ENCODE results near the gene RSKR. TPM values are rescaled to one million over a fixed set of nuclear protein-coding genes. Genes with fewer than 3 reads are reported as not detected.

RSKR gene
- total RNA-seq, 1 experiment from 2014 or later, result 18.9 TPM

- no peaks in the 10 kb centered on the region for H3K9me3 ChIP-seq (ENCODE audit: control insufficient read depth in 1 of 2, insufficient read depth in 1 of 2, low read depth in 1 of 2, low read length in 2 of 2)
- ChIA-PET CTCF (interaction anchor here (1.5 to 1.9 kb wide), 2 partner anchors 9 to 12 kb away, joined by 4 to 6 read pairs; partner anchors contain the start of gene BLTP2), POLR2A (no interaction called here), RAD21 (ENCODE audit: low non-redundant PET in 1 of 2, low total read pairs in 2 of 2, uncharacterized antibody in 2 of 2, unreplicated experiment in 2 of 2) (no interaction called here)
- no peaks in the 10 kb centered on the region for H4K20me1 ChIP-seq (ENCODE audit: insufficient read depth)
- no peaks in the 10 kb centered on the region for H3K4me1 ChIP-seq (ENCODE audit: control insufficient read depth in 1 of 2, insufficient read depth in 2 of 2, low read length in 2 of 2)
- H3K36me3 ChIP-seq (ENCODE audit: control insufficient read depth in 1 of 2, insufficient read depth in 2 of 2, low read length in 2 of 2), result peaks cover 81 to 90% of the 10 kb centered on the region in 2 experiments
- no peak overlapping the region for H3K4me3 ChIP-seq (replicated peaks in 1 of 2; ENCODE audit: low read depth in 1 of 2, low read length in 2 of 2)
- ATAC-seq, result no peak
- DNase-seq (ENCODE audit: low read depth, low spot score), result no peak
- H3K9ac ChIP-seq (ENCODE audit: low read length), result no peak overlapping the region
- no TSS peak for BruUV-seq (replicated peaks)
- intact Hi-C loops (cut with micrococcal nuclease), result no loop called here
- no peak for TF ChIP-seq SP1 (IDR thresholded peaks at IDR 0.05; ENCODE audit: low read depth)
- no peak for TF ChIP-seq ATF3 (IDR thresholded peaks at IDR 0.05)
- TF ChIP-seq ZFX (IDR thresholded peaks at IDR 0.05), result no peak
- TF ChIP-seq CTCF (IDR thresholded peaks at IDR 0.05 in 2 of 3, conservative IDR thresholded peaks at IDR 0.05 in 1 of 3; ENCODE audit: borderline replicate concordance in 1 of 3, insufficient read depth in 1 of 3, low read depth in 2 of 3, low read length in 2 of 3), result no peak
- TF ChIP-seq SRF (IDR thresholded peaks at IDR 0.05; ENCODE audit: low read depth), result no peak
- TF ChIP-seq CBX3 (IDR thresholded peaks at IDR 0.05; ENCODE audit: low read depth), result no peak
- TF ChIP-seq ZBTB33 (IDR thresholded peaks at IDR 0.05; ENCODE audit: extremely low read depth, insufficient replicate concordance, low read length), result no peak
- TF ChIP-seq POLR2AphosphoS5 (IDR thresholded peaks at IDR 0.05; ENCODE audit: low read depth, low read length), result no peak
- no peak for TF ChIP-seq EZH2 (IDR thresholded peaks at IDR 0.05)
- no peak for TF ChIP-seq REST (IDR thresholded peaks at IDR 0.05; ENCODE audit: low read depth)
- no peak for TF ChIP-seq MAX (IDR thresholded peaks at IDR 0.05)
- TF ChIP-seq ZNF274 (IDR thresholded peaks at IDR 0.05; ENCODE audit: low read depth, low read length), result no peak
- TF ChIP-seq RAD21 (IDR thresholded peaks at IDR 0.05; ENCODE audit: low read depth), result no peak
- no peak for TF ChIP-seq CEBPB (IDR thresholded peaks at IDR 0.05; ENCODE audit: low read depth)
- no peak for TF ChIP-seq POLR2A (IDR thresholded peaks at IDR 0.05; ENCODE audit: borderline replicate concordance, extremely low read depth, insufficient read depth, insufficient read length)
- no peak for TF ChIP-seq EZH2phosphoT487 (IDR thresholded peaks at IDR 0.05; ENCODE audit: borderline replicate concordance)
- no peak for TF ChIP-seq ELF1 (IDR thresholded peaks at IDR 0.05; ENCODE audit: borderline replicate concordance, low read depth)
- no peak for TF ChIP-seq FOSL1 (IDR thresholded peaks at IDR 0.05; ENCODE audit: low read depth)
- no peak for TF ChIP-seq YY1 (IDR thresholded peaks at IDR 0.05; ENCODE audit: extremely low read depth, insufficient replicate concordance, low read depth, low read length)
- no peak for TF ChIP-seq JUND (IDR thresholded peaks at IDR 0.05)
- no peak overlapping the region for H3K27ac ChIP-seq (ENCODE audit: low read depth, low read length)
- H3K9me2 ChIP-seq (ENCODE audit: insufficient read depth), result no peaks in the 10 kb centered on the region
- peaks cover 62% of the 10 kb centered on the region for H3K79me2 ChIP-seq (ENCODE audit: insufficient read depth, low read length)
- no peak overlapping the region for H3K4me2 ChIP-seq (ENCODE audit: low read length)
- no peak overlapping the region for H2AFZ ChIP-seq (ENCODE audit: low read depth, low read length, poor library complexity, severe bottlenecking)
- H3K27me3 ChIP-seq (ENCODE audit: insufficient read depth, low read length), result no peaks in the 10 kb centered on the region
Observed at GRCh38 chr17:28635506-28635905, 21.5 kb upstream of the RSKR start.

Measured in HCT116 (cell line).